GM23338 (cell line): ENCODE data around the gene KCNF1. TPM values are rescaled to one million over a fixed set of nuclear protein-coding genes. Genes with fewer than 3 reads are reported as not detected.

Experiments used
- ATAC-seq: fragments of 200-7000 bp; cut with Tn5 transposase; 3 replicates; pipeline ENCODE4 v1.9.1; 2020
- DNase-seq: peaks from one replicate; pipeline ENCODE4 v3.0.0-alpha.2; 2015; ENCODE audit warnings: low spot score
- H2AFZ ChIP-seq: fragments of 200-600 bp; sonication (generic); 2 replicates; pipeline ENCODE4 v1.8.0; 2016; ENCODE audit warnings: antibody characterized with exemption, mild to moderate bottlenecking, moderate library complexity
- H3F3A ChIP-seq: fragments of 200-600 bp; sonication (generic); replicated peaks from 2 replicates; pipeline ENCODE4 v1.8.0; 2017; ENCODE audit warnings: antibody characterized with exemption, mixed run types, low read depth
- H3K27ac ChIP-seq: fragments of 200-600 bp; sonication (generic); 2 replicates; pipeline ENCODE4 v1.6.1; 2016; ENCODE audit warnings: low read depth
- H3K27me3 ChIP-seq: fragments of 200-600 bp; sonication (generic); 2 replicates; pipeline ENCODE4 v1.8.0; 2016; ENCODE audit warnings: mild to moderate bottlenecking, mixed run types, moderate library complexity; ENCODE audit not compliant: insufficient read depth
- H3K36me3 ChIP-seq: fragments of 200-600 bp; sonication (generic); 2 replicates; pipeline ENCODE4 v1.8.0; 2016; ENCODE audit warnings: mild to moderate bottlenecking; ENCODE audit not compliant: insufficient read depth
- H3K4me1 ChIP-seq: fragments of 200-600 bp; sonication (generic); 2 replicates; pipeline ENCODE4 v1.8.0; 2016; ENCODE audit warnings: mild to moderate bottlenecking, moderate library complexity; ENCODE audit not compliant: insufficient read depth
- H3K4me2 ChIP-seq: fragments of 200-600 bp; sonication (generic); 2 replicates; pipeline ENCODE4 v1.7.1; 2017; ENCODE audit warnings: mixed run types
- H3K4me3 ChIP-seq: fragments of 200-600 bp; sonication (generic); 2 replicates; pipeline ENCODE4 v1.6.1; 2016; ENCODE audit warnings: mixed run types
- H3K79me2 ChIP-seq: fragments of 200-600 bp; sonication (generic); replicated peaks from 2 replicates; pipeline ENCODE4 v1.8.0; 2017; ENCODE audit warnings: mild to moderate bottlenecking; ENCODE audit not compliant: insufficient read depth
- H3K9me2 ChIP-seq: fragments of 200-600 bp; sonication (generic); 2 replicates; pipeline ENCODE4 v1.8.0; 2017; ENCODE audit not compliant: insufficient read depth
- H4K20me1 ChIP-seq: fragments of 200-600 bp; sonication (generic); replicated peaks from 2 replicates; pipeline ENCODE4 v1.8.0; 2017; ENCODE audit warnings: mild to moderate bottlenecking; ENCODE audit not compliant: insufficient read depth
- H3K27ac Mint-ChIP-seq: 2 replicates; pipeline ENCODE4 v1.8.0; 2020; ENCODE audit warnings: inconsistent platforms, mild to moderate bottlenecking, moderate library complexity, mixed read lengths
- H3K27me3 Mint-ChIP-seq: 3 replicates; pipeline ENCODE4 v1.8.0; 2022; ENCODE audit warnings: low read depth, mild to moderate bottlenecking, moderate library complexity, mixed read lengths, inconsistent platforms; ENCODE audit not compliant: insufficient read depth, poor library complexity
- H3K36me3 Mint-ChIP-seq: 3 replicates; pipeline ENCODE4 v1.8.0; 2021; ENCODE audit warnings: low read depth, mild to moderate bottlenecking, inconsistent platforms, moderate library complexity, mixed read lengths
- H3K4me1 Mint-ChIP-seq: 3 replicates; pipeline ENCODE4 v1.8.0; 2020; ENCODE audit warnings: mild to moderate bottlenecking, inconsistent platforms, mixed read lengths
- H3K4me3 Mint-ChIP-seq: 3 replicates; pipeline ENCODE4 v1.8.0; 2021; ENCODE audit warnings: moderate library complexity, mild to moderate bottlenecking, inconsistent platforms, mixed read lengths
- H3K9me3 Mint-ChIP-seq: 3 replicates; pipeline ENCODE4 v1.8.0; 2020; ENCODE audit warnings: moderate library complexity, mild to moderate bottlenecking, inconsistent platforms, mixed read lengths
- CREB1 ChIP-seq: fragments of 250-450 bp; sonication (Bioruptor Pico); IDR thresholded peaks from 2 replicates; pipeline ENCODE4 v1.5.0; 2020; ENCODE audit warnings: low read depth, mild to moderate bottlenecking, moderate library complexity
- EZH2 ChIP-seq: fragments of 200-600 bp; sonication (generic); IDR thresholded peaks from one replicate; pipeline ENCODE4 v1.8.0; 2017; ENCODE audit warnings: antibody characterized with exemption, mild to moderate bottlenecking, low read depth; ENCODE audit not compliant: unreplicated experiment
- EZH2phosphoT487 ChIP-seq: fragments of 200-600 bp; sonication (generic); IDR thresholded peaks from one replicate; pipeline ENCODE4 v1.8.1; 2018; ENCODE audit warnings: antibody characterized with exemption; ENCODE audit not compliant: unreplicated experiment
- JUNB ChIP-seq: IDR thresholded peaks from one replicate; pipeline ENCODE4 v1.6.1; 2016; ENCODE audit warnings: antibody characterized with exemption; ENCODE audit not compliant: unreplicated experiment
- NANOG ChIP-seq: IDR thresholded peaks from 2 replicates; pipeline ENCODE4 v1.6.1; 2016; ENCODE audit warnings: antibody characterized with exemption, borderline replicate concordance
- POLR2AphosphoS5 ChIP-seq: IDR thresholded peaks from 2 replicates; pipeline ENCODE4 v1.6.1; 2016; ENCODE audit warnings: antibody characterized with exemption, low read depth
- STAT1 ChIP-seq: IDR thresholded peaks from one replicate; pipeline ENCODE4 v1.6.1; 2016; ENCODE audit warnings: antibody characterized with exemption; ENCODE audit not compliant: unreplicated experiment
- ZNF114 ChIP-seq: fragments of 250-450 bp; sonication (Bioruptor Pico); IDR thresholded peaks from 2 replicates; pipeline ENCODE4 v1.5.0; 2020; ENCODE audit warnings: mild to moderate bottlenecking, moderate library complexity
- ZNF331 ChIP-seq: fragments of 250-450 bp; sonication (Bioruptor Pico); IDR thresholded peaks from 2 replicates; pipeline ENCODE4 v1.5.0; 2020; ENCODE audit warnings: low read depth, mild to moderate bottlenecking, moderate library complexity
- polyA plus RNA-seq: library from polyadenylated mRNA; unstranded; fragments of >200 nt; fragmentation: Nextera tagmentation; extraction: Ambion mirVana; gene quantifications from 2 replicates; pipeline ENCODE4 v1.2.1, GENCODE V29; 2016
- total RNA-seq: library from RNA; depleted of rRNA; stranded (reverse); fragments of >200 nt; shearing (Covaris generic); gene quantifications from 2 replicates; pipeline ENCODE4 v1.2.3, GENCODE V29; 2014
- TF ChIP-seq, protein P1 (sequence below), 2 experiments: fragments of 200-600 bp in 1 of 2; sonication (generic) in 1 of 2; conservative IDR thresholded peaks; 2 replicates each; pipeline versions ENCODE4 v1.5.1 to v1.6.1; 2016 to 2017; ENCODE audit warnings: antibody characterized with exemption in 2 of 2, low read depth in 2 of 2, mild to moderate bottlenecking in 2 of 2, moderate library complexity in 1 of 2

KCNF1 gene
- total and polyA plus RNA-seq, 2 experiments from 2014 or later = 0.11 to 1.5 TPM

DNA sequence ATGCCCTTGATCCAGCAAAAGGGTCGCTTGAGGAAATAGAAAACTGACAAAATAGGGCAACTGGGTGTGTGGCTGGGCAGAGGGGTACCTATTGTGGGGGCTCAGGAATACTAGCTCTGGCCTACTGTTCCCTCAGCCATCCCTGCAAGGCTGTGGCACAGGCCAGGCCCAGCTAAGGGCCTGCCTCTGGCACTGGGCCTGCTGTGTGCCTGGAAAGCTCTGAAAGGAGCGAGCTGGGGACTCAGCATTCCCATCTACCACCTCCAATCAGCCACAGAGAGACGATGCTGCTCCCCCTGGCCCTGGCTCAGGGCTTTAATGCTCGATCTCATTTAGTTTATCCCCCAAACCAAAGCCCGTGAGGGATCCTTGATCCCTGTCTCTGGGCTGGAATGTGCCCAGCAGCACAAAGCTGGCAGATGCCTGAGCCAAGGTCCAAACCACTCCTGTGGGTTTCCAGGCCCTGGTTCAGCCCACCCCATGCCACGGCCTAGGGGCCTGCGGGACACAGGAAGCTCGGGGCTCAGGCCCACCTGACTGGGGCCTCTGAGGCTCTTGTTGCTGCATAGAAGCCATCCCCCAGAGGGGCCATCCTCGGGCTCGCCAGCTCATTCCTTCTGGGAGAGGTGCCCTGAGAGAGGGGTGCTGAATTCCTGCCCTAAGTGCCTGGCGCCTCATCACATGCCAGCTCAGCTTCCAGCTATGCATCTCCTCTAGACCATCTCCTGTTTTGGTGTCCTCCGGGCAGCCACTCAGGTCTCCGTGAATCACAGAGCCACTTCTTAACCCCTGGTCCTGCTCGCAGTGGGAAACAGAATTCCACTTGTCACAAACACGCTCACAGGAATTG lies 43.0 kb upstream of the KCNF1 start:
- ATAC-seq = peak; percentile 26; the same call in 2 of the 3 replicates
- H3K27ac ChIP-seq = no peak overlapping the region
- no peak overlapping the region for H3K4me3 Mint-ChIP-seq
- H4K20me1 ChIP-seq = no peaks in the 10 kb centered on the region
- no peak overlapping the region for H3K4me2 ChIP-seq
- no peak for DNase-seq
- H3K79me2 ChIP-seq = no peaks in the 10 kb centered on the region
- H3K4me1 ChIP-seq = no peaks in the 10 kb centered on the region
- H2AFZ ChIP-seq = no peak overlapping the region
- no peaks in the 10 kb centered on the region for H3K27me3 ChIP-seq
- peaks cover 8% of the 10 kb centered on the region; the same call in 2 of the 3 replicates for H3K4me1 Mint-ChIP-seq
- no peak overlapping the region for H3K4me3 ChIP-seq
- peaks cover 12% of the 10 kb centered on the region; the same call in 2 of the 3 replicates for H3K9me3 Mint-ChIP-seq
- H3K36me3 ChIP-seq = no peaks in the 10 kb centered on the region; the same call in 1 of the 2 replicates
- no peak overlapping the region for H3K27ac Mint-ChIP-seq
- no peaks in the 10 kb centered on the region for H3F3A ChIP-seq
- H3K9me2 ChIP-seq = no peaks in the 10 kb centered on the region
- H3K36me3 Mint-ChIP-seq = peaks cover 4% of the 10 kb centered on the region; the same call in 1 of the 3 replicates
- H3K27me3 Mint-ChIP-seq = peaks cover 1% of the 10 kb centered on the region
- TF ChIP-seq EZH2 (no peak), ZNF331 (CRISPR knock-in tag) (no peak), STAT1 (no peak), ZNF114 (CRISPR knock-in tag) (no peak), CREB1 (CRISPR knock-in tag) (no peak), EZH2phosphoT487 (no peak), JUNB (no peak)

DNA sequence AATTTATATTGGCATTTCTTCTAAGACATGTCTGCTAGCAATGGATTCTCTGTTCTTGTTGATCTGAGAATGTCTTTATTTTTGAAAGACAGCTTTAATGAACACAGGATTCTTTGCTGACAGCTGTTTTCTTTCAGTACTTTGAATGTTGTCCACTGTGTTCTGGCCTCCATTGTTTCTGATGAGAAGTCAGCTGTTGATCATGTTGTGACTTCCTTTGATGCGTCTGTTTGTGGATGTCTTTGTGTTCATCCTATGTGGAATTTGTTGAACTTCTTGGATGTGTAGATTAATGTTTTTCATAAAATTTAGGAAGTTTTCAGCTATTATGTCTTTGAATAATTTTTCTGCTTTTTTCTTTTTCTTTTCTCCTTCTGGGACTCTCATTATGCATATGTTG lies 39.8 kb upstream of the KCNF1 start:
- H3K9me3 Mint-ChIP-seq = peaks cover 12% of the 10 kb centered on the region; the same call in 2 of the 3 replicates
- no peak overlapping the region for H3K4me2 ChIP-seq
- no peaks in the 10 kb centered on the region; the same call in 1 of the 2 replicates for H3K36me3 ChIP-seq
- no peaks in the 10 kb centered on the region for H3F3A ChIP-seq
- H3K4me3 Mint-ChIP-seq = no peak overlapping the region
- H3K4me1 ChIP-seq = no peaks in the 10 kb centered on the region
- no peak overlapping the region for H3K27ac Mint-ChIP-seq
- no peaks in the 10 kb centered on the region for H3K27me3 Mint-ChIP-seq
- H3K4me3 ChIP-seq = no peak overlapping the region
- no peak overlapping the region for H3K27ac ChIP-seq
- no peaks in the 10 kb centered on the region for H3K79me2 ChIP-seq
- no peaks in the 10 kb centered on the region for H3K9me2 ChIP-seq
- no peaks in the 10 kb centered on the region for H3K4me1 Mint-ChIP-seq
- ATAC-seq (no peak), DNase-seq (no peak)
- peaks cover 4% of the 10 kb centered on the region; the same call in 1 of the 3 replicates for H3K36me3 Mint-ChIP-seq
- no peak overlapping the region for H2AFZ ChIP-seq
- H3K27me3 ChIP-seq = no peaks in the 10 kb centered on the region
- H4K20me1 ChIP-seq = no peaks in the 10 kb centered on the region
- TF ChIP-seq EZH2phosphoT487 (no peak), NANOG (no peak), STAT1 (no peak), ZNF331 (CRISPR knock-in tag) (no peak), EZH2 (no peak), POLR2AphosphoS5 (no peak)
- TF ChIP-seq, protein P1, sequence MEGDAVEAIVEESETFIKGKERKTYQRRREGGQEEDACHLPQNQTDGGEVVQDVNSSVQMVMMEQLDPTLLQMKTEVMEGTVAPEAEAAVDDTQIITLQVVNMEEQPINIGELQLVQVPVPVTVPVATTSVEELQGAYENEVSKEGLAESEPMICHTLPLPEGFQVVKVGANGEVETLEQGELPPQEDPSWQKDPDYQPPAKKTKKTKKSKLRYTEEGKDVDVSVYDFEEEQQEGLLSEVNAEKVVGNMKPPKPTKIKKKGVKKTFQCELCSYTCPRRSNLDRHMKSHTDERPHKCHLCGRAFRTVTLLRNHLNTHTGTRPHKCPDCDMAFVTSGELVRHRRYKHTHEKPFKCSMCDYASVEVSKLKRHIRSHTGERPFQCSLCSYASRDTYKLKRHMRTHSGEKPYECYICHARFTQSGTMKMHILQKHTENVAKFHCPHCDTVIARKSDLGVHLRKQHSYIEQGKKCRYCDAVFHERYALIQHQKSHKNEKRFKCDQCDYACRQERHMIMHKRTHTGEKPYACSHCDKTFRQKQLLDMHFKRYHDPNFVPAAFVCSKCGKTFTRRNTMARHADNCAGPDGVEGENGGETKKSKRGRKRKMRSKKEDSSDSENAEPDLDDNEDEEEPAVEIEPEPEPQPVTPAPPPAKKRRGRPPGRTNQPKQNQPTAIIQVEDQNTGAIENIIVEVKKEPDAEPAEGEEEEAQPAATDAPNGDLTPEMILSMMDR (conservative IDR thresholded peaks at IDR 0.05; ENCODE audit: low read depth in 2 of 2) = no peak
